Fibroblast of mammary gland (primary cell): Measurements from ENCODE around the gene S1PR2.
"Not testable (repeated sequence)": the region's sequence is repeated elsewhere in the genome, so short reads cannot be mapped to it uniquely, and the experiment has no call there.

Experiments
- DNase-seq: peaks from one replicate; pipeline ENCODE4 v3.0.0-alpha.2; 2010; ENCODE audit warnings: low read depth
- H3K4me3 ChIP-seq: 2 replicates; pipeline ENCODE4 v1.5.1; 2011; ENCODE audit warnings: low read depth, mild to moderate bottlenecking, low read length, moderate library complexity; ENCODE audit not compliant: control insufficient read depth
- CTCF ChIP-seq: conservative IDR thresholded peaks from 2 replicates; pipeline ENCODE4 v1.5.1; 2011; ENCODE audit warnings: low read depth, low read length, inconsistent platforms; ENCODE audit not compliant: control insufficient read depth, insufficient read depth

The S1PR2 gene

GRCh38 chr19:10254244-10254643 is 23.1 kb upstream of the S1PR2 start:
- no peak for TF ChIP-seq CTCF
- no peak overlapping the region for H3K4me3 ChIP-seq

GRCh38 chr19:10252707-10253106 is 21.6 kb upstream of the S1PR2 start:
- H3K4me3 ChIP-seq = peak overlapping the region; percentile 98
- no peak for TF ChIP-seq CTCF
- DNase-seq = no peak

More at GRCh38 chr19:10254244-10254643, 23.1 kb upstream of the S1PR2 start:
- no peak for DNase-seq

GRCh38 chr19:10251792-10252694 is 20.9 kb upstream of the S1PR2 start, which contains the start of gene MRPL4:
MRPL4 (plus strand) TSS chr19:10252214; CDS start chr19:10252254, 40 bp downstream.
- DNase-seq = peak; percentile 99
- peak within 1 kb of the TSS; percentile 98 for H3K4me3 ChIP-seq
- TF ChIP-seq CTCF = no peak

GRCh38 chr19:10246511-10246910 is 15.4 kb upstream of the S1PR2 start:
- no peak for DNase-seq
- H3K4me3 ChIP-seq = no peak overlapping the region
- no peak for TF ChIP-seq CTCF

- no peak for TF ChIP-seq CTCF
- no peak for DNase-seq
- H3K4me3 ChIP-seq = no peak overlapping the region
These were observed 14.2 kb upstream of the S1PR2 start for GRCh38 chr19:10245189-10245939.

GRCh38 chr19:10243606-10244005 is 12.5 kb upstream of the S1PR2 start:
- no peak for DNase-seq
- H3K4me3 ChIP-seq = no peak overlapping the region
- no peak for TF ChIP-seq CTCF

- DNase-seq, H3K4me3 ChIP-seq: not testable (repeated sequence)
These were observed 10.8 kb upstream of the S1PR2 start for GRCh38 chr19:10241826-10242449.
